ENCODE results near the gene CCNI.
"Not testable (repeated sequence)": the region's sequence is repeated elsewhere in the genome, so short reads cannot be mapped to it uniquely, and the experiment has no call there.

The CCNI gene

GRCh38 chr4:77074981-77075855 is 571 bp downstream of the CCNI start:
- peak overlapping the region; percentile 36 for H2AFZ ChIP-seq (ENCODE audit: low read depth, low read length)

GRCh38 chr4:77074381-77074831 is 1.4 kb downstream of the CCNI start:
- Histone ChIP-seq H2AFZ (ENCODE audit: low read depth, low read length) (no peak overlapping the region), H3K27me3 (ENCODE audit: insufficient read depth, low read length) (no peaks in the 10 kb centered on the region), H3K9me3 (ENCODE audit: low read length) (no peaks in the 10 kb centered on the region), H3K4me3 (ENCODE audit: low read length) (peak overlapping the region; percentile 76), H3K4me1 (ENCODE audit: insufficient read depth, low read length) (peaks cover 15% of the 10 kb centered on the region), H3K36me3 (ENCODE audit: insufficient read depth, low read length) (no peaks in the 10 kb centered on the region)

More at GRCh38 chr4:77074981-77075855, 571 bp downstream of the CCNI start:
- no peaks in the 10 kb centered on the region for H3K9me3 ChIP-seq (ENCODE audit: low read length)
- peak overlapping the region; percentile 76 for H3K4me3 ChIP-seq (ENCODE audit: low read length)
- no peaks in the 10 kb centered on the region for H3K27me3 ChIP-seq (ENCODE audit: insufficient read depth, low read length)
- H3K36me3 ChIP-seq (ENCODE audit: insufficient read depth, low read length) = no peaks in the 10 kb centered on the region
- H3K4me1 ChIP-seq (ENCODE audit: insufficient read depth, low read length) = peaks cover 15% of the 10 kb centered on the region

GRCh38 chr4:77073981-77074380 is 1.8 kb downstream of the CCNI start:
- Histone ChIP-seq H3K9me3 (ENCODE audit: low read length) (no peaks in the 10 kb centered on the region), H3K27me3 (ENCODE audit: insufficient read depth, low read length) (no peaks in the 10 kb centered on the region), H2AFZ (ENCODE audit: low read depth, low read length) (no peak overlapping the region), H3K4me1 (ENCODE audit: insufficient read depth, low read length) (peaks cover 15% of the 10 kb centered on the region), H3K36me3 (ENCODE audit: insufficient read depth, low read length) (no peaks in the 10 kb centered on the region), H3K4me3 (ENCODE audit: low read length) (peak overlapping the region; percentile 76)

- H3K4me3 ChIP-seq (ENCODE audit: low read length) = peak overlapping the region; percentile 76
- peaks cover 15% of the 10 kb centered on the region for H3K4me1 ChIP-seq (ENCODE audit: insufficient read depth, low read length)
- H3K9me3 ChIP-seq (ENCODE audit: low read length) = no peaks in the 10 kb centered on the region
- H3K27me3 ChIP-seq (ENCODE audit: insufficient read depth, low read length) = no peaks in the 10 kb centered on the region
- H2AFZ ChIP-seq (ENCODE audit: low read depth, low read length) = no peak overlapping the region
- no peaks in the 10 kb centered on the region for H3K36me3 ChIP-seq (ENCODE audit: insufficient read depth, low read length)
Observed at GRCh38 chr4:77073106-77073809, 2.5 kb downstream of the CCNI start.

DNA sequence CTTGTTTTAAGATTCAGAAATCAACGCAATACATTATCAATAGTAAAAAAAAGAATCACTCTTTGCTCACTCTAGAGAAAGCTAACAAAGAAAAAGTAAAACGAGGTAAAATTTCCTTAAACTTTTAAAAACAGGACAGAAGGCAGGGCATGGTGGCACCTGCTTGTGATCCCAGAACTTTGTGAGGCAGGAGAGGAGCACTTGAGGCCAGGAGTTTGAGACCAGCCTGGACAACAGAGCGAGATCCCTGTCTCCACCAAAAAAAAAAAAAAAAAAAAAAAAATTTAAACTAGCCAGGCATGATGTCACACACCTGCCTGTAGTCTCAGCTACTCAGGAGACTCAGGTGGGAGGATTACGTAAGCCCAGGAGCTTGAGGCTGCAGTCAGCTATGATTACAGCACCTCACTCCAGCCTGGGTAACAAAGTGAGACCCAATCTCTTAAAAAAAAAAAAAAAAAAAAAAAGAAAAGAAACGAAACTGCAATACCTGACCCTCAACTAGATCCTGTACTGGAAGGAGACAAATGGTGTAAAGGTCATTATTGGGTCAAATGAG is 3.5 kb downstream of the CCNI start:
- H3K9me3 ChIP-seq (ENCODE audit: low read length) = no peaks in the 10 kb centered on the region
- H3K27me3 ChIP-seq (ENCODE audit: insufficient read depth, low read length) = no peaks in the 10 kb centered on the region
- peak overlapping the region; percentile 76 for H3K4me3 ChIP-seq (ENCODE audit: low read length)
- H3K36me3 ChIP-seq (ENCODE audit: insufficient read depth, low read length) = no peaks in the 10 kb centered on the region
- H2AFZ ChIP-seq (ENCODE audit: low read depth, low read length) = no peak overlapping the region
- H3K4me1 ChIP-seq (ENCODE audit: insufficient read depth, low read length) = peaks cover 15% of the 10 kb centered on the region

GRCh38 chr4:77069514-77069913 is 6.3 kb downstream of the CCNI start:
- Histone ChIP-seq H3K4me1 (ENCODE audit: insufficient read depth, low read length) (peaks cover 15% of the 10 kb centered on the region), H3K36me3 (ENCODE audit: insufficient read depth, low read length) (peaks cover 14% of the 10 kb centered on the region)
- H3K27me3 ChIP-seq (ENCODE audit: insufficient read depth, low read length); H2AFZ ChIP-seq (ENCODE audit: low read depth, low read length); H3K4me3 ChIP-seq (ENCODE audit: low read length); H3K9me3 ChIP-seq (ENCODE audit: low read length): not testable (repeated sequence)

DNA sequence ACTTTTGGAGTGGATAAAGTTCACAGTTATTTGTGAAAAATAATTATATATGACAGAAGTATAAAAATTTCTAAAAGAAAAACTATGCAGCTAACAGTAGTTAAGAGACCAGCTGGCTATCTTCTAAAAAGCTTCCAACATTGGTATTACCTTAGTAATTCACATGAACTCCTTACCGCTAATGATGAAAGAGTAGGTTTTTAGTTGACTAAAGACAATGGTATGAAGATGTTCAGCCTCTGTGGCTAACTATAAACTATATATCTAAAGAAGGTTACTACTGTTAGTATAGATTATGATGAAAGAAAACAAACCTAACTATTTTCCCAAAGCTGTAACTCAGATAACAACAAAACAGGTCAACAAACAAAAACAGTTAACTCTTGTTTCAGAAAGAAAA is 10.4 kb downstream of the CCNI start:
- peaks cover 46% of the 10 kb centered on the region for H3K36me3 ChIP-seq (ENCODE audit: insufficient read depth, low read length)
- H2AFZ ChIP-seq (ENCODE audit: low read depth, low read length) = no peak overlapping the region
- H3K4me3 ChIP-seq (ENCODE audit: low read length) = no peak overlapping the region
- H3K27me3 ChIP-seq (ENCODE audit: insufficient read depth, low read length) = no peaks in the 10 kb centered on the region
- H3K4me1 ChIP-seq (ENCODE audit: insufficient read depth, low read length) = no peaks in the 10 kb centered on the region
- H3K9me3 ChIP-seq (ENCODE audit: low read length) = no peaks in the 10 kb centered on the region

- Histone ChIP-seq H3K27me3 (ENCODE audit: insufficient read depth, low read length) (no peaks in the 10 kb centered on the region), H3K4me3 (ENCODE audit: low read length) (no peak overlapping the region), H2AFZ (ENCODE audit: low read depth, low read length) (no peak overlapping the region), H3K4me1 (ENCODE audit: insufficient read depth, low read length) (no peaks in the 10 kb centered on the region), H3K36me3 (ENCODE audit: insufficient read depth, low read length) (peaks cover 65% of the 10 kb centered on the region), H3K9me3 (ENCODE audit: low read length) (no peaks in the 10 kb centered on the region)
Observed at GRCh38 chr4:77062856-77063255, 12.9 kb downstream of the CCNI start.

- H3K4me1 ChIP-seq (ENCODE audit: insufficient read depth, low read length) = no peaks in the 10 kb centered on the region
- H3K4me3 ChIP-seq (ENCODE audit: low read length) = no peak overlapping the region
- no peaks in the 10 kb centered on the region for H3K27me3 ChIP-seq (ENCODE audit: insufficient read depth, low read length)
- no peak overlapping the region for H2AFZ ChIP-seq (ENCODE audit: low read depth, low read length)
- H3K9me3 ChIP-seq (ENCODE audit: low read length) = no peaks in the 10 kb centered on the region
- peaks cover 88% of the 10 kb centered on the region for H3K36me3 ChIP-seq (ENCODE audit: insufficient read depth, low read length)
Observed at GRCh38 chr4:77052352-77052751, 23.4 kb downstream of the CCNI start.

DNA sequence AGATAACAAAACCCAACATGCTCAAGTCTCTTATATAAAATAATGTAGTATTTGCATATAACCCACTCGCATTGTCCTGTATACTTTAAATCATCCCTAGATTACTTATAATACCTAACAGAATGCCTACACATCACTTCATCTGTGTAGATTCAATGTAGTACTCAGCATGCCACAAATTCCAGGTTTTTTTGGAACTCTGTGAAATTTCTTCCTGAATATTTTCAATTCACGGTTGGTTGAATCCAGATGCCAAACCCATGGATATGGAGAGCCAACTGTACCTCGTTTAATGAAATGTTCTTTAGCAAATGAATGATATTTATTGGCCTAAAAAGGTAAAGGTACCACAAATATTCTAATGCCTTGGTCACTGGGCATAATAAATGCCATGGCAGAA is 24.8 kb downstream of the CCNI start:
- H2AFZ ChIP-seq (ENCODE audit: low read depth, low read length) = no peak overlapping the region
- H3K4me1 ChIP-seq (ENCODE audit: insufficient read depth, low read length) = no peaks in the 10 kb centered on the region
- no peak overlapping the region for H3K4me3 ChIP-seq (ENCODE audit: low read length)
- H3K36me3 ChIP-seq (ENCODE audit: insufficient read depth, low read length) = peaks cover 88% of the 10 kb centered on the region
- no peaks in the 10 kb centered on the region for H3K27me3 ChIP-seq (ENCODE audit: insufficient read depth, low read length)
- H3K9me3 ChIP-seq (ENCODE audit: low read length) = no peaks in the 10 kb centered on the region

DNA sequence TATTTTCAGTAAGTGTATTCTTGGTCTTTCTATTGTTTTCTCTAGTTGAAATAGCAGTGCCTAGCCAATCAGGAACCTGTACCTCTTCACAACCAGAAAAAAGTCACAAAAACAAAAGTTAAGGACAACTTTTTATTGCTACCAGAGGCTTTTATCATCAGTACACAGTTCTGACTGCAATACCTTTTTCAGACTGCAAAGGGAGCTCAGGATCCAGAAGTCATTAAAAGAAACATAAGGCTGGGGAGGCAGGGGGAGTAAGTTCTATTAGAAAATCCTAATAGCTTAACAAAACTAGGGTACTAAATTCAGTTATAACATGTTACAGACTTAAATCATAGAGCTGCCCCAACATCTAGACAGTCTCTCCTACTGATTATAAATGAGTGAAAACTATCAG is 28.8 kb downstream of the CCNI start:
- Histone ChIP-seq H3K36me3 (ENCODE audit: insufficient read depth, low read length) (peaks cover 53% of the 10 kb centered on the region), H3K4me1 (ENCODE audit: insufficient read depth, low read length) (no peaks in the 10 kb centered on the region)

GRCh38 chr4:77045490-77045889 is 30.3 kb downstream of the CCNI start:
- Histone ChIP-seq H3K9me3 (ENCODE audit: low read length) (no peaks in the 10 kb centered on the region), H3K4me3 (ENCODE audit: low read length) (no peak overlapping the region), H2AFZ (ENCODE audit: low read depth, low read length) (no peak overlapping the region), H3K36me3 (ENCODE audit: insufficient read depth, low read length) (peaks cover 40% of the 10 kb centered on the region), H3K4me1 (ENCODE audit: insufficient read depth, low read length) (no peaks in the 10 kb centered on the region), H3K27me3 (ENCODE audit: insufficient read depth, low read length) (no peaks in the 10 kb centered on the region)

More for the DNA sequence above, 28.8 kb downstream of the CCNI start:
- Histone ChIP-seq H3K4me3 (ENCODE audit: low read length) (no peak overlapping the region), H2AFZ (ENCODE audit: low read depth, low read length) (no peak overlapping the region), H3K9me3 (ENCODE audit: low read length) (no peaks in the 10 kb centered on the region), H3K27me3 (ENCODE audit: insufficient read depth, low read length) (no peaks in the 10 kb centered on the region)

- Histone ChIP-seq H3K36me3 (ENCODE audit: insufficient read depth, low read length) (peaks cover 36% of the 10 kb centered on the region), H3K27me3 (ENCODE audit: insufficient read depth, low read length) (no peaks in the 10 kb centered on the region), H3K4me1 (ENCODE audit: insufficient read depth, low read length) (no peaks in the 10 kb centered on the region), H3K9me3 (ENCODE audit: low read length) (no peaks in the 10 kb centered on the region), H2AFZ (ENCODE audit: low read depth, low read length) (no peak overlapping the region), H3K4me3 (ENCODE audit: low read length) (no peak overlapping the region)
Observed at GRCh38 chr4:77044461-77045150, 31.2 kb downstream of the CCNI start.
